ENCODE data around the gene LY86.

The LY86 gene

GRCh38 chr6:6697620-6698019, 109.1 kb downstream of the LY86 start:
- CTCF ChIA-PET = no interaction called here
- no peak overlapping the region for H3K27ac ChIP-seq (ENCODE audit: insufficient read depth in 1 of 2, low read depth in 1 of 2, low read length in 2 of 2, poor library complexity in 1 of 2, severe bottlenecking in 2 of 2)

DNA sequence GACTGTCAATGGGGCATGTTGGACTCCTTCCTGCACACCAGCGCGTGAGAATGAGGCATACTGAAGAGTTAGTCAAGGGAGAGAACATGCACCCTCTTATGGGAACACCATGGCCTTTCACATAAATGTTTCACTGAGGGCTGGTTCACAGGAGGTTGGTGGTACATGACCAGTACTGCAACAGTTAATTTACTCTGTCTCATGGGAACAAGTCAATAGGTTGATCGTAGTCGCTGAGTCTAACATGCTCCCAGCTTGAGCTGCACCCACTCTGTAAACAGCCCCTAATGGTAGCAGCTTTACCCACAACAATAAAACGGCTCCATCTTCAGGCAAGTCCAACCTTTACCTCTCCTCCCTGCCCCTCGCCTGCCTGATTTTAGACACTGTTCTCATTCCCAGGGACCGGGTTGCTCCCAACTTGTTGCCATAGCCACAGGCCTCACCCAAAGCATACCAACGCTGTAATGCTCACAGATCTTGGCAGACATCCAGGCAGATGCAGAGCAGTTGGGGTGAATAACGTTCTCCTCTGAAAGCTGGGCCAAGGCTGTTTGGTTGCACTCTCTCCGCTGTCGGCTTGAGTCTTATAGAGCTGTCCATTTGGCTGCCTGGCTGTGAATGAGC, 111.3 kb downstream of the LY86 start:
- Histone ChIP-seq H3K27me3 (replicated peaks in 2 of 5; ENCODE audit: control insufficient read depth in 4 of 5, insufficient read depth in 5 of 5, low read length in 4 of 5) (no peaks in the 10 kb centered on the region), H3K36me3 (ENCODE audit: control insufficient read depth in 4 of 4, insufficient read depth in 4 of 4, low read length in 3 of 4) (no peaks in the 10 kb centered on the region), H3K27ac (ENCODE audit: insufficient read depth in 1 of 2, low read depth in 1 of 2, low read length in 2 of 2, poor library complexity in 1 of 2, severe bottlenecking in 2 of 2) (no peak overlapping the region), H3K9me3 (ENCODE audit: control extremely low read depth in 1 of 5, control insufficient read depth in 4 of 5, insufficient read depth in 2 of 5, low read depth in 1 of 5, low read length in 4 of 5) (no peaks in the 10 kb centered on the region), H3K4me3 (ENCODE audit: control insufficient read depth in 1 of 7, extremely low read depth in 1 of 7, insufficient read depth in 4 of 7, low read depth in 2 of 7, low read length in 6 of 7) (no peak overlapping the region), H3K4me1 (ENCODE audit: control extremely low read depth in 1 of 4, control insufficient read depth in 4 of 4, insufficient read depth in 4 of 4, low read length in 3 of 4) (peaks cover 4 to 88% (median 32%) of the 10 kb centered on the region in 4 experiments)
- POLR2A ChIA-PET = interaction anchor here (0.6 kb wide), 1 partner anchor 446 kb away, joined by 3 read pairs; no protein-coding TSS in a partner anchor
- CTCF ChIA-PET = interaction anchor here (0.6 to 7.8 kb wide), 9 partner anchors 11 to 544 kb away, joined by 3 to 69 read pairs (median 3); no protein-coding TSS in a partner anchor
- 36% methylated on average over 10 of the region's 11 CpGs for WGBS (ENCODE audit: insufficient coverage)
- DNase-seq = peak; percentile 64 to 89 (median 88)

More at GRCh38 chr6:6697620-6698019, 109.1 kb downstream of the LY86 start:
- H3K36me3 ChIP-seq (ENCODE audit: control insufficient read depth in 4 of 4, insufficient read depth in 4 of 4, low read length in 3 of 4) = no peaks in the 10 kb centered on the region
- peaks cover 0 to 2% (median 0%) of the 10 kb centered on the region in 5 experiments for H3K9me3 ChIP-seq (ENCODE audit: control extremely low read depth in 1 of 5, control insufficient read depth in 4 of 5, insufficient read depth in 2 of 5, low read depth in 1 of 5, low read length in 4 of 5)
- POLR2A ChIA-PET = no interaction called here
- no peaks in the 10 kb centered on the region for H3K27me3 ChIP-seq (replicated peaks in 2 of 5; ENCODE audit: control insufficient read depth in 4 of 5, insufficient read depth in 5 of 5, low read length in 4 of 5)
- H3K4me3 ChIP-seq (ENCODE audit: control insufficient read depth in 1 of 7, extremely low read depth in 1 of 7, insufficient read depth in 4 of 7, low read depth in 2 of 7, low read length in 6 of 7) = no peak overlapping the region
- no peak for DNase-seq
- 85% methylated on average over 3 of the region's 3 CpGs for WGBS (ENCODE audit: insufficient coverage)
- H3K4me1 ChIP-seq (ENCODE audit: control extremely low read depth in 1 of 4, control insufficient read depth in 4 of 4, insufficient read depth in 4 of 4, low read length in 3 of 4) = peaks cover 4 to 77% (median 38%) of the 10 kb centered on the region in 4 experiments

GRCh38 chr6:6700407-6701270, 112.1 kb downstream of the LY86 start:
- H3K4me3 ChIP-seq (ENCODE audit: control insufficient read depth in 1 of 7, extremely low read depth in 1 of 7, insufficient read depth in 4 of 7, low read depth in 2 of 7, low read length in 6 of 7) = no peak overlapping the region
- H3K27me3 ChIP-seq (replicated peaks in 2 of 5; ENCODE audit: control insufficient read depth in 4 of 5, insufficient read depth in 5 of 5, low read length in 4 of 5) = no peaks in the 10 kb centered on the region
- ChIA-PET POLR2A (interaction anchor here (0.6 kb wide), 1 partner anchor 446 kb away, joined by 3 read pairs; no protein-coding TSS in a partner anchor), CTCF (interaction anchor here (0.6 to 7.8 kb wide), 8 partner anchors 11 to 543 kb away, joined by 3 to 69 read pairs (median 5); no protein-coding TSS in a partner anchor)
- H3K9me3 ChIP-seq (ENCODE audit: control extremely low read depth in 1 of 5, control insufficient read depth in 4 of 5, insufficient read depth in 2 of 5, low read depth in 1 of 5, low read length in 4 of 5) = no peaks in the 10 kb centered on the region
- H3K36me3 ChIP-seq (ENCODE audit: control insufficient read depth in 4 of 4, insufficient read depth in 4 of 4, low read length in 3 of 4) = no peaks in the 10 kb centered on the region
- H3K27ac ChIP-seq (ENCODE audit: insufficient read depth in 1 of 2, low read depth in 1 of 2, low read length in 2 of 2, poor library complexity in 1 of 2, severe bottlenecking in 2 of 2) = no peak overlapping the region
- WGBS (ENCODE audit: insufficient coverage) = 91% methylated on average over 8 of the region's 13 CpGs
- DNase-seq = no peak
- H3K4me1 ChIP-seq (ENCODE audit: control extremely low read depth in 1 of 4, control insufficient read depth in 4 of 4, insufficient read depth in 4 of 4, low read length in 3 of 4) = peaks cover 4 to 85% (median 28%) of the 10 kb centered on the region in 4 experiments

- 77% methylated on average over 7 of the region's 9 CpGs for WGBS (ENCODE audit: insufficient coverage)
- CTCF ChIA-PET = interaction anchor here (1.0 to 7.8 kb wide), 6 partner anchors 10 to 542 kb away, joined by 3 to 69 read pairs (median 6); no protein-coding TSS in a partner anchor
- DNase-seq = peak in 1 of 3 donors; percentile 51
- Histone ChIP-seq H3K9me3 (ENCODE audit: control extremely low read depth in 1 of 5, control insufficient read depth in 4 of 5, insufficient read depth in 2 of 5, low read depth in 1 of 5, low read length in 4 of 5) (no peaks in the 10 kb centered on the region), H3K4me3 (ENCODE audit: control insufficient read depth in 1 of 7, extremely low read depth in 1 of 7, insufficient read depth in 4 of 7, low read depth in 2 of 7, low read length in 6 of 7) (no peak overlapping the region), H3K4me1 (ENCODE audit: control extremely low read depth in 1 of 4, control insufficient read depth in 4 of 4, insufficient read depth in 4 of 4, low read length in 3 of 4) (peaks cover 0 to 78% (median 23%) of the 10 kb centered on the region in 4 experiments), H3K27ac (ENCODE audit: insufficient read depth in 1 of 2, low read depth in 1 of 2, low read length in 2 of 2, poor library complexity in 1 of 2, severe bottlenecking in 2 of 2) (no peak overlapping the region), H3K27me3 (replicated peaks in 2 of 5; ENCODE audit: control insufficient read depth in 4 of 5, insufficient read depth in 5 of 5, low read length in 4 of 5) (no peaks in the 10 kb centered on the region), H3K36me3 (ENCODE audit: control insufficient read depth in 4 of 4, insufficient read depth in 4 of 4, low read length in 3 of 4) (no peaks in the 10 kb centered on the region)
- POLR2A ChIA-PET = no interaction called here
These were observed 113.3 kb downstream of the LY86 start for GRCh38 chr6:6701864-6702263.

GRCh38 chr6:6703699-6704098, 115.2 kb downstream of the LY86 start:
- H3K9me3 ChIP-seq (ENCODE audit: control extremely low read depth in 1 of 5, control insufficient read depth in 4 of 5, insufficient read depth in 2 of 5, low read depth in 1 of 5, low read length in 4 of 5) = no peaks in the 10 kb centered on the region
- no peak overlapping the region for H3K4me3 ChIP-seq (ENCODE audit: control insufficient read depth in 1 of 7, extremely low read depth in 1 of 7, insufficient read depth in 4 of 7, low read depth in 2 of 7, low read length in 6 of 7)
- no peaks in the 10 kb centered on the region for H3K27me3 ChIP-seq (replicated peaks in 2 of 5; ENCODE audit: control insufficient read depth in 4 of 5, insufficient read depth in 5 of 5, low read length in 4 of 5)
- peaks cover 0 to 74% (median 15%) of the 10 kb centered on the region in 4 experiments for H3K4me1 ChIP-seq (ENCODE audit: control extremely low read depth in 1 of 4, control insufficient read depth in 4 of 4, insufficient read depth in 4 of 4, low read length in 3 of 4)
- CTCF ChIA-PET = interaction anchor here (0.7 to 7.8 kb wide), 7 partner anchors 9 to 540 kb away, joined by 3 to 69 read pairs (median 4); no protein-coding TSS in a partner anchor
- 94% methylated on average over 4 of the region's 4 CpGs for WGBS (ENCODE audit: insufficient coverage)
- POLR2A ChIA-PET = no interaction called here
- H3K36me3 ChIP-seq (ENCODE audit: control insufficient read depth in 4 of 4, insufficient read depth in 4 of 4, low read length in 3 of 4) = no peaks in the 10 kb centered on the region
- H3K27ac ChIP-seq (ENCODE audit: insufficient read depth in 1 of 2, low read depth in 1 of 2, low read length in 2 of 2, poor library complexity in 1 of 2, severe bottlenecking in 2 of 2) = no peak overlapping the region
- DNase-seq = no peak

Data from common myeloid progenitor, CD34-positive (primary cell).